Motor neuron (in vitro differentiated cells): ENCODE data around the gene PPT2. TPM values are rescaled to one million over a fixed set of nuclear protein-coding genes. Genes with fewer than 3 reads are reported as not detected.
A peak's percentile ranks its signal among the peaks of the same experiment; 100 is the strongest.
"Not testable (repeated sequence)": the region's sequence is repeated elsewhere in the genome, so short reads cannot be mapped to it uniquely, and the experiment has no call there.

Source experiments
- ATAC-seq, 8 experiments: fragments of 200-7000 bp; cut with Tn5 transposase; replicated peaks in 6 of 8; 2 replicates each; pipeline ENCODE4 v1.8.0; 2021; ENCODE audit warnings: mild to moderate bottlenecking in 8 of 8, moderate library complexity in 8 of 8
- H3K27ac ChIP-seq, 2 donors: fragments of 250-450 bp; sonication (Bioruptor Pico); 2 replicates each; pipeline ENCODE4 v1.9.0; 2021; ENCODE audit warnings: antibody characterized with exemption in 2 of 2, mild to moderate bottlenecking in 2 of 2, moderate library complexity in 1 of 2
- H3K4me1 ChIP-seq, 2 donors: fragments of 250-450 bp; sonication (Bioruptor Pico); replicated peaks in 1 of 2; 2 replicates each; pipeline ENCODE4 v1.6.1; 2021; ENCODE audit warnings: antibody characterized with exemption in 2 of 2, mild to moderate bottlenecking in 2 of 2, moderate library complexity in 1 of 2
- H3K4me3 ChIP-seq, 5 donors: fragments of 250-450 bp; sonication (Bioruptor Pico); 2 replicates each; pipeline ENCODE4 v1.9.0; 2021; ENCODE audit warnings: antibody characterized with exemption in 5 of 5, mild to moderate bottlenecking in 5 of 5, moderate library complexity in 4 of 5
- WGBS, 10 experiments: fragments of 450-650 bp; shearing (Covaris generic); methylation state at CpG; one replicate each; pipeline ENCODE4 v1.0.0; 2022; 5-methylcytosine and 5-hydroxymethylcytosine counted together
- in situ Hi-C, 9 experiments: fragments of 400-800 bp; cut with MboI; loops; one replicate each; pipeline ENCODE4 v1.15.0; 2021; ENCODE audit warnings: low sequenced_read_pairs in 9 of 9, low pct_unique_long_range_greater_than_20kb in 2 of 9; ENCODE audit not compliant: unreplicated experiment in 9 of 9
- total RNA-seq, 8 experiments: library from RNA; unstranded; fragments of 300-600 nt; gene quantifications; 2 replicates each; pipeline versions ENCODE4 v1.2.3 to v1.2.4, GENCODE V29; 2022

Gene PPT2
- total RNA-seq, 8 experiments from 2014 or later: 18.9 to 41.5 (median 30.9) TPM

- WGBS, 10 experiments: 0 to 60% (median 1%) methylated on average over 1 to 9 of the region's 11 CpGs; no CpG with 5 or more reads in 6 of the 10 experiments
- not testable (repeated sequence) for H3K4me3 ChIP-seq
- in situ Hi-C loops: loop anchor here in 1 of 9 experiments (25.0 kb wide), 1 partner anchor 648 kb away; the partner anchor contains the start of genes ATP6V1G2, DDX39B, MCCD1 and NFKBIL1
- Histone ChIP-seq H3K4me1 (peaks cover 15 to 33% of the 10 kb centered on the region in 2 donors), H3K27ac (peak overlapping the region in 1 of 2 donors; percentile 56)
- peak; percentile 18 to 74 (median 36) for ATAC-seq
Measured at GRCh38 chr6:32185681-32186131, 31.8 kb downstream of the PPT2 start.

GRCh38 chr6:32186151-32186840, 32.4 kb downstream of the PPT2 start:
- ATAC-seq, H3K4me3 ChIP-seq: not testable (repeated sequence)
- in situ Hi-C loops: loop anchor here in 1 of 9 experiments (25.0 kb wide), 1 partner anchor 649 kb away; the partner anchor contains the start of genes ATP6V1G2, DDX39B, MCCD1 and NFKBIL1
- peaks cover 21 to 36% of the 10 kb centered on the region in 2 donors for H3K4me1 ChIP-seq
- H3K27ac ChIP-seq: peak overlapping the region in 1 of 2 donors; percentile 56
- WGBS, 10 experiments: 33 to 100% (median 75%) methylated on average over 3 to 6 of the region's 10 CpGs; no CpG with 5 or more reads in 3 of the 10 experiments

- in situ Hi-C loops: loop anchor here in 1 of 9 experiments (25.0 kb wide), 1 partner anchor 650 kb away; the partner anchor contains the start of genes ATP6V1G2, DDX39B, MCCD1 and NFKBIL1
- H3K4me3 ChIP-seq: no peak overlapping the region
- no peak for ATAC-seq
- no peak overlapping the region for H3K27ac ChIP-seq
- peaks cover 21 to 36% of the 10 kb centered on the region in 2 donors for H3K4me1 ChIP-seq
- 87 to 100% (median 90%) methylated on average over 2 to 5 of the region's 12 CpGs; no CpG with 5 or more reads in 5 of the 10 experiments for WGBS, 10 experiments
Measured at GRCh38 chr6:32187009-32187709, 33.2 kb downstream of the PPT2 start.

- in situ Hi-C loops: loop anchor here in 1 of 9 experiments (25.0 kb wide), 1 partner anchor 651 kb away; the partner anchor contains the start of genes ATP6V1G2, DDX39B, MCCD1 and NFKBIL1
- peaks cover 21 to 36% of the 10 kb centered on the region in 2 donors for H3K4me1 ChIP-seq
- WGBS, 10 experiments: 80 to 100% (median 98%) methylated on average over 2 to 5 of the region's 18 CpGs; no CpG with 5 or more reads in 6 of the 10 experiments
- ATAC-seq, H3K27ac ChIP-seq: not testable (repeated sequence)
- H3K4me3 ChIP-seq: peak overlapping the region in 4 of 5 donors; percentile 42 to 68 (median 62)
Measured at GRCh38 chr6:32187725-32188380, 33.9 kb downstream of the PPT2 start.

GRCh38 chr6:32188381-32189068, 34.6 kb downstream of the PPT2 start:
- H3K4me3 ChIP-seq: peak overlapping the region; percentile 42 to 68 (median 65)
- H3K4me1 ChIP-seq: peaks cover 21 to 36% of the 10 kb centered on the region in 2 donors
- peak; percentile 1 to 36 (median 14) for ATAC-seq
- WGBS, 10 experiments: 0 to 20% (median 14%) methylated on average over 1 to 2 of the region's 13 CpGs; no CpG with 5 or more reads in 5 of the 10 experiments
- H3K27ac ChIP-seq: peak overlapping the region; percentile 86 to 88
- in situ Hi-C loops: loop anchor here in 1 of 9 experiments (25.0 kb wide), 1 partner anchor 651 kb away; the partner anchor contains the start of genes ATP6V1G2, DDX39B, MCCD1 and NFKBIL1

GRCh38 chr6:32189069-32189741, 35.3 kb downstream of the PPT2 start:
- H3K4me3 ChIP-seq: peak overlapping the region; percentile 42 to 68 (median 65)
- H3K27ac ChIP-seq: peak overlapping the region; percentile 86 to 88
- peak in 5 of 8 experiments; percentile 9 to 62 (median 51) for ATAC-seq
- peaks cover 20 to 34% of the 10 kb centered on the region in 2 donors for H3K4me1 ChIP-seq
- WGBS, 10 experiments: 0% methylated on average over 1 of the region's 10 CpGs; no CpG with 5 or more reads in 8 of the 10 experiments
- in situ Hi-C loops: loop anchor here in 1 of 9 experiments (25.0 kb wide), 1 partner anchor 652 kb away; the partner anchor contains the start of genes ATP6V1G2, DDX39B, MCCD1 and NFKBIL1

- Histone ChIP-seq H3K4me3 (peak overlapping the region; percentile 42 to 68 (median 65)), H3K4me1 (peaks cover 19 to 32% of the 10 kb centered on the region in 2 donors), H3K27ac (peak overlapping the region; percentile 86 to 88)
- no CpG with 5 or more reads among the region's 23 CpGs for WGBS, 10 experiments
- no peak for ATAC-seq
- in situ Hi-C loops: loop anchor here in 1 of 9 experiments (25.0 kb wide), 1 partner anchor 652 kb away; the partner anchor contains the start of genes ATP6V1G2, DDX39B, MCCD1 and NFKBIL1
Measured at GRCh38 chr6:32189742-32190053, 35.8 kb downstream of the PPT2 start.

- Histone ChIP-seq H3K4me1 (peaks cover 22 to 33% of the 10 kb centered on the region in 2 donors), H3K4me3 (peak within 1 kb of the TSS; percentile 42 to 68 (median 65)), H3K27ac (peak within 1 kb of the TSS; percentile 86 to 88)
- in situ Hi-C loops: loop anchor here in 1 of 9 experiments (25.0 kb wide), 1 partner anchor 653 kb away; the partner anchor contains the start of genes ATP6V1G2, DDX39B, MCCD1 and NFKBIL1
- WGBS, 10 experiments: 0% methylated on average over 1 to 3 of the region's 23 CpGs; no CpG with 5 or more reads in 8 of the 10 experiments
- peak; percentile 19 to 73 (median 68) for ATAC-seq
Measured at GRCh38 chr6:32190054-32190851, 36.3 kb downstream of the PPT2 start, which contains the start of gene PBX2. PBX2 (minus strand) TSS chr6:32190202; CDS start chr6:32189915, 287 bp downstream.

- Histone ChIP-seq H3K4me3 (peak overlapping the region; percentile 42 to 68 (median 65)), H3K27ac (peak overlapping the region; percentile 86 to 88), H3K4me1 (peaks cover 18 to 26% of the 10 kb centered on the region in 2 donors)
- in situ Hi-C loops: loop anchor here in 1 of 9 experiments (25.0 kb wide), 1 partner anchor 654 kb away; the partner anchor contains the start of genes ATP6V1G2, DDX39B, MCCD1 and NFKBIL1
- WGBS, 10 experiments: 67 to 100% (median 79%) methylated on average over 1 to 3 of the region's 8 CpGs; no CpG with 5 or more reads in 5 of the 10 experiments
- ATAC-seq: no peak
Measured at GRCh38 chr6:32190911-32191677, 37.2 kb downstream of the PPT2 start.
